Measurements from ENCODE around the gene ACAA1.
"Not testable (repeated sequence)": the region's sequence is repeated elsewhere in the genome, so short reads cannot be mapped to it uniquely, and the experiment has no call there.

The ACAA1 gene, protein sequence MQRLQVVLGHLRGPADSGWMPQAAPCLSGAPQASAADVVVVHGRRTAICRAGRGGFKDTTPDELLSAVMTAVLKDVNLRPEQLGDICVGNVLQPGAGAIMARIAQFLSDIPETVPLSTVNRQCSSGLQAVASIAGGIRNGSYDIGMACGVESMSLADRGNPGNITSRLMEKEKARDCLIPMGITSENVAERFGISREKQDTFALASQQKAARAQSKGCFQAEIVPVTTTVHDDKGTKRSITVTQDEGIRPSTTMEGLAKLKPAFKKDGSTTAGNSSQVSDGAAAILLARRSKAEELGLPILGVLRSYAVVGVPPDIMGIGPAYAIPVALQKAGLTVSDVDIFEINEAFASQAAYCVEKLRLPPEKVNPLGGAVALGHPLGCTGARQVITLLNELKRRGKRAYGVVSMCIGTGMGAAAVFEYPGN

DNA sequence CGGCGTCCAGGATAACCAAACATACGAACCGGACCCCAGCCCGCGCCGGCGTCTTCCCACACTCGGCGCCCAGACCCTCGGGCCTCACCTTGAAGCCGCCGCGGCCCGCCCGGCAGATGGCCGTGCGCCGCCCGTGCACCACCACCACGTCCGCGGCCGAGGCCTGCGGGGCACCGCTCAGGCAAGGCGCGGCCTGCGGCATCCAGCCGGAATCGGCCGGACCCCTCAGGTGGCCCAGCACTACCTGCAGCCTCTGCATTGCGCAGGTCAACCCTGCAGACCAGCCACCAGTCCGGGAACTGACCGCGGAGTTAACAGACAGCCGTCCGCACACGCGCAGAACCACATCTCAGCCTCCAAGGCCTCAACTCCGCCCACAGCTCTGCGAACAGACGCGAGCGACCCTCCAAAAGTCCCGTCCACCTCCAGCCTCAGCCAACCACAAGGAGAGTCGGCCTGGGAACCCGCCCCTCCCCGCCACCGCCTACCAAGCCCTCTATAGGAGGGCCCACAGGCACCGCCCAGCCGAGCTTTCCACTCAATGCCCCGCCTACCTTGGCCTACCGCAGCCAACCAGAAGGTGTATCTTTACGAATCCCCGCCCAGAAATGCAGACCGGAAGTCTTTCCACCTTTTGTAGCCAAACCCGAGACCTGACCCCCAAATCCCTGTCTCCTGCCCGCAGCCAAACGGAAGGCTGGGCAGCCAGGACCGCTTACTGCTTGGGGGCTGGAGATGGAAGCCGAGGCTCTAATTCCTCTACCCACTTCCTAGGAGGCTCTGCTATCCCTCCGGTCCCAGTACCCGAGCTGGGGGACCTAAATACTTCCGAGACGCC, at the start of gene ACAA1:
Gene ACAA1 (minus strand): TSS at position 351 of the 838 bp plus-strand sequence. CDS start 92 bp downstream, at position 259.
- peak; percentile 92 to 95 (median 94) for DNase-seq

DNA sequence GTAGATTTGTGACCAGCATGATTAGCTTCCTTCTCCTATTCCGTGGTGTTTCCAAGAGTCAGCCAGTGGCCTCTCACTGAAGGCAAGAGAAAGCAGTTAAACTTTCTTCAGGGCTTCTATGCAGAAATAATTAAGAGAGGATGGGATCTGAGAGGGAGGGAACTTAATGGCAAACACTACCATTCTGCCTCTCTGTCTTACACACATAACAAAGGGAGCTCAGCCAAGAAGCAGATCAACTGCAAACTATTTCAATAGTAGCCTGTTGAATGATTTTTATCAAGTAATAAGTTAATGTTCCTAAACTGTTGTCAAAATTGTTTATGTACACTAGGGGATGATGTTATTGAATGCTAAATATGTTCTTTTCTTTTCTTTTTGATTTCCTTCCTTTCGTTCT, 40.3 kb upstream of the ACAA1 start:
- no peak for DNase-seq

DNA sequence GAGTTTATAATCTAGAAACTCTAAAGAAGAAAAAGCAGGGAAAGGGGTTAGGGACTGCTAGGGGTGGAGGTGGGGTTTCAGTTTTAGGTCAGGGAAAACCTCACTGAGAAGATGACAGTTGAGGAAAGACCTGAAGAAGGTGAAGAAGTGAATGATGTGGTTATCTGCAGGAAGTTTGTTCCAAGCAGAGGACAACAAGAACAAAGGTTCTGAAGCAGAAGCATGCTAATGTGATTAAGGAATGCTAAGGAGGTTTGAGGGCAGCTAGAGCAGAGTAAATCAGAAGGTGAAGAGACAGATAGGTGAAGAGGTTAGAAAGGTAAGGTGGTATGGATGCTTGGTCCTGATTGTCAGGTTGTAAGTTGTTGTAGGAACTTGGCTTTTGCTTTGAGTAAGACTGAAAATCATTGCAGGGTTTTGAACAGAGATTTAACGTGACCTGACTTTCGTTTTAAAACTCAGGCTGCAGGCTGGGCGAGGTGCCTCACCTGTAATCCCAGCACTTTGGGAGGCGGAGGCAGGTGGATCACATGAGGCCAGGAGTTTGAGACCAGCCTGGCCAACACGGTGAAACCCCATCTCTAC, 37.0 kb upstream of the ACAA1 start:
- DNase-seq = no peak

DNA sequence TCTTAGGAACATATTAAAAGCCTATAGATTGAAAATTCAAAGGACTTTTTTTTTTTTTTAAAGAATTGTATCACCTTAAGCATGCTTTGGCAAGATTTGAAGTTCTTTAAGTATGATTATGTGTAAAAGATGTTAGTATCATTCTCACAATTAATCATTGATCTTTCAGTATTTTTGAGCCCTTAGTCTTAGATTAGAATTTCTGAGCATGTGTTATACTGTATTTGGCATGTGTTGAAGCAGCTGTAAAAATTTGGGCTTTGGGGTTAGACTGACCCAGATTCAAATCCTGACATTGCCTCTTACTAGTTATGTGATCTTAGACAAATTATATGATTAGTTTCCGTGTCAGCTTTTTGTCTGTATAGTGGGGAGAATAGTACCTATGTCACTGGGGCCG, 34.7 kb upstream of the ACAA1 start:
- DNase-seq = no peak

GRCh38 chr3:38170722-38171121, 33.8 kb upstream of the ACAA1 start:
- DNase-seq = no peak

DNA sequence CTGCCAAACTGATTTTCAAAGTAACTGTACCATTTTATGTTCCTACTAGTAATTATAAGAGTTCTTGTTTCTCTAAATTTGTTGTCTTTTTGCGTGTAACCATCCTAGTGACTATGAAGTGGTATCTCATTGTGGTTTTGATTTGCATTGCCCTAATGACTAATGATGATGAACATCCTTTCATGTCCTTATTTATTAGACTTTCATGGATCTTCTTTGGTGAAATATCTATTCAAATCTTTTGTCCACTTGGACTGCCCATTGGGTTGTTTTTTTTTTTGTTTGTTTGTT, 32.0 kb upstream of the ACAA1 start:
- DNase-seq = no peak

- no peak for DNase-seq
Measured at GRCh38 chr3:38168151-38169026, 31.5 kb upstream of the ACAA1 start.

GRCh38 chr3:38167591-38167990, 30.7 kb upstream of the ACAA1 start:
- DNase-seq = no peak

- DNase-seq = peak in 3 of 4 experiments; percentile 36 to 48 (median 42)
Measured at GRCh38 chr3:38165722-38166387, 28.9 kb upstream of the ACAA1 start.

GRCh38 chr3:38164952-38165721, 28.2 kb upstream of the ACAA1 start, which contains the start of gene OXSR1:
OXSR1 (plus strand) TSS chr3:38165537; CDS start chr3:38165877, 340 bp downstream.
- DNase-seq = peak; percentile 88 to 92 (median 90)

DNA sequence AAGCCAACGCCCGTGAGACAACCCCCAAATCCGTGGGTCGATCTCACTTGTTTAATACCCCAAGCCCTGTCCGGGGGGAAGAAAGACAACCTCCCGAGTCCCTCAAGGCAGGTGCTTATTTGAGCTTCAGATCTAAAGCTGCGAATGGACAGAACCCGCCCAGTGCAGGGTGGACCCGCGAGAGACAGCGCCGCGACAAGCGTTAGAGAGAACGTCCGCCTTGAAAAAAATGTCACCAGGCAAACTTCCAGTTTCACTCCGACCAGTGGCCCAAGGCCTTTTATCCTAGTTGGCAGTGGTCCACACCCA, 27.7 kb upstream of the ACAA1 start:
- no peak for DNase-seq

DNA sequence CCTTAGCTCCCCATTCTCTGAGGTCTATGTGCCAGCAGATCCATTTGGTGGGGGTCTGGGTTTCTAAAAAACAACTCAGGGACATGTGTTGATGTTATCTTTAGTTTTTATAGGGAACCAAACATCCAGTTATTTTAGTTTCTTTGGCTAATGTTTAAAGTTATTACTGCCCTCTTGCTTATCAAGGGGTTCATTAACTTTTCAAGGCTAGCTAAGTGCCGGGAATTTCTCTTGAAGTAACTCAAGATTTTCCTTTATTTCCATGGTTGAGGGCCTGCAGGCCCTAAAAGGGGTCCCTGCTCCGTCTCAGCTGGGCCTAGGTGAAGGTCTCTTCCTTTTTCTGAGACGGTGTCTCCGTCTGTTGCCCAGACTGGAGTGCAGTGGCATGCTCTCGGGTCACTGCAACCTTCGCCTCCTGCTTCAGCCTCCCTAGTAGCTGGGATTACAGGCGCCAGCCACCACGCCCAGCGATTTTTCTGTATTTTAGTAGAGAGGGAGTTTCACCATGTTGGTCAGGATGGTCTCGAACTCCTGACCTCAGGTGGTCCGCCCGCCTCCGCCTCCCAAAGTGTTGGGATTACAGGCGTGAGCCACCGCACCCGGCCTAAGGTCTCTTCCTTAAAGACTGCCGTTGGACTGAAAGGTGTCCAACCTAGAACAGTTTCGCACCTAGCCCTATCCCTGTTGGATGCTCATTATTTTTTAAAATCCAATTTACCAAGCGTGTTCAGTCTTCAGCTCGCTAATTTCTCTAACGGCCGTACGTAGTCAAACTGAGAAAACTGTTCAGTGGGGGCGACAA, 27.1 kb upstream of the ACAA1 start:
- DNase-seq = no peak

DNA sequence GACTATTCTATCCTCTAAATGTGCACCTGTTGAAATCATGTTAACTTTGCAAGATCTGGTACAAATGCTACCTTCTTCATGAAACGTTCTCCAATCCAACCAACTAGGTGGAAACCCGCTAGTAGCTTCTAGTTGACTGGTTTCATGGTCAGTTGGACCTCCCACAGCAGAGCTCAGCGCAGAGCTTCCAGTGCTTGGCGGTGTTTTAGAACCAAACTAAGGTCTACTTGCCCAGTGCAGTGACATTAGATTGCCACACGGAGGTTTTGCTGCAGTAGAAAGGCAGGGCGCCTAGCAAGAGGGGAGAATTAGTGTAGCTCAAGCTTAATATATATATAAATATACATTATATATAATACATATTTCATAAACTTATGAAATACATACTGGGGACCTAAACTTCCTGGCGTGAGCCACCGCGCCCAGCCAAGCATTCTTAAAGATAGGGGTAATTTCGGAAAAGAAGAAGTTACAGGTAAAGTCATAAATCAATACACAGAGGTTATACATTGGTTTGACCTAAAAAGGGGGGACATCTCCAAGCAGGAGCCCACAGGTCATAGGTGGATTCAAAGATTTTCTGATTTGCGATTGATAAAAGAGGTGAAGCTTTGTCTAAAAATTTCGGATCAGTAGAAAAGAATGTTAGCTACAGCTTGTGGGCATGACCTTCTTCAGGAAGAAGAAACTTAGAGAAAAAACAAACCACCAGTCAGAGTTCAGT, 26.4 kb upstream of the ACAA1 start:
- no peak for DNase-seq

- not testable (repeated sequence) for DNase-seq
Measured at GRCh38 chr3:38160704-38161103, 23.8 kb upstream of the ACAA1 start.

- no peak for DNase-seq
Measured at GRCh38 chr3:38158472-38158871, 21.5 kb upstream of the ACAA1 start.

GRCh38 chr3:38157595-38157994, 20.7 kb upstream of the ACAA1 start:
- DNase-seq = no peak

DNA sequence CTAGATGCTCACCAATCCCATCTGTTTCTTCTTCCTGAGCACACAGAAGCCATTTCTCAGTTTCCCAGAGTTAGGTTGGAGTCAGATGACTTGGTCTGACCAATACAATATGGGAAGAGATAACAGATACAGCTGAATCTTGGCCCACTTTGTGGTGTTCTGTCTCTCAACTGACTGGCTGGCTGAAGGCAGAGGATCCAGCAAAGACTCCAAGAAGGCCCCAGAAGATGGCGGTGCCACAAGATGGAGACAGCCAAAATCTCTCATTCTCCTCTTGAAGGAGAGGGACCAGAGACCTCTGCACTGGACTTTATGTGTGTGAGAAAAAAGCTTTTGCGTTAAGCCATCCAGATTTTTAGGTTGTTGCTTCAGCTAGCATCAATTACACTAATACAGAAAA, 20.2 kb upstream of the ACAA1 start:
- DNase-seq = no peak

GRCh38 chr3:38155825-38156224, 18.9 kb upstream of the ACAA1 start:
- no peak for DNase-seq

- no peak for DNase-seq
Measured at GRCh38 chr3:38154625-38155255, 17.8 kb upstream of the ACAA1 start.
